K562 (cell line): ENCODE data around the gene CCDC196. TPM values are rescaled to one million over a fixed set of nuclear protein-coding genes. Genes with fewer than 3 reads are reported as not detected.
A peak's percentile ranks its signal among the peaks of the same experiment; 100 is the strongest.

Source experiments
- ATAC-seq: fragments of 200-7000 bp; cut with Tn5 transposase; 3 replicates; pipeline ENCODE4 v1.9.1; 2020; ENCODE audit warnings: moderate library complexity
- BruUV-seq: library from RNA; stranded (reverse); fragments of 400-500 nt; replicated peaks from 2 replicates; lab custom pipeline; 2021; lab: Mats Ljungman, UMichigan
- CTCF ChIA-PET: fragments of 300-600 bp; formaldehyde crosslinking; extraction: SDS; loops from one replicate; lab custom pipeline; 2021; ENCODE audit warnings: low intra/inter-chr PET ratio; lab: Yijun Ruan, JAX
- POLR2A ChIA-PET: fragments of 300-600, 350-650 bp; sonication (Branson Sonifier 250); formaldehyde crosslinking; extraction: SDS; loops from one replicate; lab custom pipeline; 2021; ENCODE audit warnings: antibody characterized with exemption, inconsistent platforms; lab: Yijun Ruan, JAX
- DNase-seq, 4 experiments: peaks; one replicate each; pipeline versions ENCODE4 v3.0.0 to v3.0.0-alpha.2; 2011 to 2018; ENCODE audit warnings: low spot score in 3 of 4, mixed read lengths in 3 of 4; ENCODE audit errors: extremely low read depth in 1 of 4
- FAIRE-seq: peaks from 2 replicates; lab custom pipeline; 2011; peaks lifted over from hg19 to GRCh38; lab: Jason Lieb, UNC
- H2AFZ ChIP-seq: 2 replicates; pipeline ENCODE4 v1.6.0; 2011; ENCODE audit warnings: low read depth, low read length, control low read depth, inconsistent platforms
- H3K27ac ChIP-seq: fragments of 200-600 bp; 3 replicates; pipeline ENCODE4 v1.8.0; 2011; ENCODE audit warnings: low read depth, mild to moderate bottlenecking, control low read depth, inconsistent platforms, low read length, moderate library complexity, mixed read lengths; ENCODE audit errors: extremely low read depth
- H3K27me3 ChIP-seq, 2 experiments: fragments of 300-600 bp in 1 of 2; 2 replicates in 1 of 2; 3 replicates in 1 of 2; pipeline versions ENCODE4 v1.6.0 to v1.8.0; 2011; ENCODE audit warnings: inconsistent platforms in 2 of 2, low read length in 2 of 2, mild to moderate bottlenecking in 1 of 2, mixed read lengths in 1 of 2, moderate library complexity in 1 of 2; ENCODE audit not compliant: control insufficient read depth in 2 of 2, insufficient read depth in 2 of 2
- H3K36me3 ChIP-seq: fragments of 300-600 bp; 3 replicates; pipeline ENCODE4 v1.8.0; 2011; ENCODE audit warnings: mild to moderate bottlenecking, low read length, inconsistent platforms; ENCODE audit not compliant: control insufficient read depth, insufficient read depth
- H3K4me1 ChIP-seq, 2 experiments: fragments of 200-600 bp in 1 of 2; replicated peaks in 1 of 2; 2 replicates in 1 of 2; 3 replicates in 1 of 2; pipeline versions ENCODE4 v1.5.1 to v1.8.0; 2011; ENCODE audit warnings: inconsistent platforms in 2 of 2, low read length in 2 of 2, mild to moderate bottlenecking in 1 of 2, mixed read lengths in 1 of 2, moderate library complexity in 1 of 2; ENCODE audit not compliant: control insufficient read depth in 2 of 2, insufficient read depth in 2 of 2
- H3K4me2 ChIP-seq: 2 replicates; pipeline ENCODE4 v1.6.1; 2011; ENCODE audit warnings: low read length, control low read depth, inconsistent platforms, mixed read lengths; ENCODE audit not compliant: insufficient read depth
- H3K4me3 ChIP-seq: fragments of 200-600 bp; sonication (generic), shearing (Covaris generic); 2 replicates; pipeline ENCODE4 v1.5.1; 2016; ENCODE audit warnings: control low read depth, inconsistent platforms
- H3K79me2 ChIP-seq: fragments of 200-600 bp; 3 replicates; pipeline ENCODE4 v1.8.0; 2011; ENCODE audit warnings: low read length, inconsistent platforms; ENCODE audit not compliant: control insufficient read depth, insufficient read depth
- H3K9ac ChIP-seq, 2 experiments: 2 replicates each; pipeline versions ENCODE4 v1.6.0 to v1.6.1; 2011; ENCODE audit warnings: low read depth in 2 of 2, low read length in 2 of 2, control low read depth in 1 of 2, inconsistent platforms in 1 of 2, mild to moderate bottlenecking in 1 of 2, mixed read lengths in 1 of 2; ENCODE audit not compliant: insufficient read depth in 1 of 2
- H3K9me1 ChIP-seq: one replicate; pipeline ENCODE4 v1.6.0; 2011; ENCODE audit warnings: inconsistent platforms, mild to moderate bottlenecking, low read length, moderate library complexity; ENCODE audit not compliant: control insufficient read depth, insufficient read depth
- H3K9me3 ChIP-seq: replicated peaks from 2 replicates; pipeline ENCODE4 v1.5.1; 2011; ENCODE audit warnings: low read depth, low read length, inconsistent platforms; ENCODE audit not compliant: control insufficient read depth, insufficient read depth
- H4K20me1 ChIP-seq: replicated peaks from 2 replicates; pipeline ENCODE4 v1.6.1; 2011; ENCODE audit warnings: low read length, inconsistent platforms, mixed read lengths; ENCODE audit not compliant: control insufficient read depth, insufficient read depth
- ATF7 ChIP-seq: fragments of 450-650 bp; IDR thresholded peaks from 2 replicates; pipeline ENCODE4 v1.7.1; 2014; ENCODE audit warnings: mild to moderate bottlenecking, moderate library complexity
- CEBPG ChIP-seq, 3 experiments: fragments of 200-800 bp in 1 of 3; sonication (Bioruptor generic) in 1 of 3; sonication (generic) in 1 of 3; formaldehyde crosslinking in 1 of 3; IDR thresholded peaks in 2 of 3; conservative IDR thresholded peaks in 1 of 3; 2 replicates each; pipeline versions ENCODE4 v1.6.1 to v1.8.0; 2016 to 2022; ENCODE audit warnings: missing compliant biosample characterization in 2 of 3, missing genetic modification characterization in 2 of 3, mild to moderate bottlenecking in 1 of 3, missing genetic modification reagents in 1 of 3
- ETS2 ChIP-seq: IDR thresholded peaks from 2 replicates; pipeline ENCODE4 v1.6.1; 2016; ENCODE audit warnings: borderline replicate concordance, missing genetic modification characterization, mild to moderate bottlenecking, moderate library complexity, missing compliant biosample characterization; ENCODE audit not compliant: poor library complexity, severe bottlenecking
- GABPB1 ChIP-seq: sonication (generic); formaldehyde crosslinking; IDR thresholded peaks from 2 replicates; pipeline ENCODE4 v1.8.0; 2022; ENCODE audit warnings: mild to moderate bottlenecking, missing genetic modification reagents
- HLTF ChIP-seq: fragments of 450-650 bp; IDR thresholded peaks from 2 replicates; pipeline ENCODE4 v1.6.1; 2016
- KAT2B ChIP-seq: IDR thresholded peaks from one replicate; pipeline ENCODE4 v1.6.1; 2012; ENCODE audit warnings: low read depth, mild to moderate bottlenecking, control low read depth, inconsistent platforms, low read length, moderate library complexity
- MTA2 ChIP-seq: fragments of 450-650 bp; IDR thresholded peaks from 2 replicates; pipeline ENCODE4 v1.6.1; 2016; ENCODE audit warnings: low read depth
- MYBL2 ChIP-seq, 2 experiments: fragments of 450-650 bp in 1 of 2; sonication (generic) in 1 of 2; formaldehyde crosslinking in 1 of 2; IDR thresholded peaks; 2 replicates each; pipeline versions ENCODE4 v1.6.1 to v1.8.1; 2017 to 2022; ENCODE audit warnings: borderline replicate concordance in 1 of 2, inconsistent platforms in 1 of 2, low read depth in 1 of 2, mild to moderate bottlenecking in 1 of 2, missing genetic modification reagents in 1 of 2, moderate library complexity in 1 of 2
- NR1H2 ChIP-seq: sonication (generic); formaldehyde crosslinking; IDR thresholded peaks from 2 replicates; pipeline ENCODE4 v1.4.0; 2020; ENCODE audit warnings: mild to moderate bottlenecking, missing genetic modification reagents
- RB1 ChIP-seq: fragments of 450-650 bp; IDR thresholded peaks from 2 replicates; pipeline ENCODE4 v1.6.1; 2017; ENCODE audit warnings: low read depth, mild to moderate bottlenecking
- RBBP5 ChIP-seq: fragments of 200-600 bp; sonication (generic); IDR thresholded peaks from 2 replicates; pipeline ENCODE4 v1.6.1; 2012; ENCODE audit warnings: borderline replicate concordance, mild to moderate bottlenecking, low read length, control low read depth, inconsistent platforms; ENCODE audit not compliant: insufficient read depth, poor library complexity, severe bottlenecking
- RBM39 ChIP-seq: fragments of 200-400 bp; formaldehyde crosslinking; optimal IDR thresholded peaks from 2 replicates; pipeline ENCODE3; 2018; ENCODE audit warnings: low read depth, low read length
- SMARCA4 ChIP-seq: fragments of 450-650 bp; IDR thresholded peaks from 2 replicates; pipeline ENCODE4 v1.6.1; 2016
- TAL1 ChIP-seq: fragments of 450-650 bp; IDR thresholded peaks from 2 replicates; pipeline ENCODE4 v1.6.1; 2016; ENCODE audit warnings: mild to moderate bottlenecking
- THRAP3 ChIP-seq: fragments of 450-650 bp; IDR thresholded peaks from 2 replicates; pipeline ENCODE4 v1.6.1; 2016; ENCODE audit warnings: mild to moderate bottlenecking, inconsistent platforms, borderline replicate concordance
- ZNF77 ChIP-seq: fragments of 250-450 bp; sonication (Bioruptor Pico); IDR thresholded peaks from 2 replicates; pipeline ENCODE4 v1.5.0; 2020
- WGBS: fragments of 100-300 bp; shearing (Covaris generic); methylation state at CpG from one replicate; pipeline ENCODE4 v1.1.6; 2016; ENCODE audit warnings: low coverage, mixed read lengths; ENCODE audit not compliant: insufficient coverage; ENCODE audit errors: missing lambda C conversion rate; 5-methylcytosine and 5-hydroxymethylcytosine counted together
- in situ Hi-C: fragments of 300-500 bp; cut with MboI; formaldehyde crosslinking; loops from 4 replicates; pipeline ENCODE4 v1.15.0; 2018; ENCODE audit warnings: inconsistent platforms, mixed read lengths
- intact Hi-C: fragments of 100-400 bp; cut with micrococcal nuclease; formaldehyde crosslinking; loops from 2 replicates; pipeline ENCODE4 v1.14.2; 2022
- polyA plus RNA-seq, 8 experiments: library from polyadenylated mRNA; depleted of rRNA in 4 of 8; stranded (reverse) in 5 of 8; unstranded in 3 of 8; fragments of >200 nt; fragmentation: Nextera tagmentation in 2 of 8; fragmentation: Illumina TruSeq in 1 of 8; extraction: Ambion mirVana in 2 of 8; extraction: Trizol in 1 of 8; gene quantifications; 2 replicates each; pipeline versions ENCODE4 v1.2.1 to v1.2.3, GENCODE V29; 2011 to 2014; ENCODE audit warnings: inconsistent platforms in 1 of 8, missing spikeins in 1 of 8
- total RNA-seq, 7 experiments: library from RNA; depleted of rRNA in 6 of 7; stranded (reverse); fragments of >200 nt in 6 of 7; fragmentation: Illumina TruSeq in 2 of 7; extraction: Trizol in 2 of 7; gene quantifications; 2 replicates each; pipeline versions ENCODE4 v1.2.1 to v1.2.3, GENCODE V29; 2011 to 2021; ENCODE audit warnings: low replicate concordance in 1 of 7
- TF ChIP-seq, protein P1 (sequence below): sonication (generic); formaldehyde crosslinking; IDR thresholded peaks from 2 replicates; pipeline ENCODE4 v1.9.0; 2022; ENCODE audit warnings: mild to moderate bottlenecking, missing genetic modification reagents
- TF ChIP-seq, protein P2 (sequence below): sonication (generic); formaldehyde crosslinking; IDR thresholded peaks from 2 replicates; pipeline ENCODE4 v1.8.0; 2023; ENCODE audit warnings: mild to moderate bottlenecking, missing genetic modification reagents

CCDC196 gene
- total and polyA plus RNA-seq, 9 of the 15 experiments (the other 6 are each of a cell fraction or from before 2014, with no cell fraction given): not detected

DNA sequence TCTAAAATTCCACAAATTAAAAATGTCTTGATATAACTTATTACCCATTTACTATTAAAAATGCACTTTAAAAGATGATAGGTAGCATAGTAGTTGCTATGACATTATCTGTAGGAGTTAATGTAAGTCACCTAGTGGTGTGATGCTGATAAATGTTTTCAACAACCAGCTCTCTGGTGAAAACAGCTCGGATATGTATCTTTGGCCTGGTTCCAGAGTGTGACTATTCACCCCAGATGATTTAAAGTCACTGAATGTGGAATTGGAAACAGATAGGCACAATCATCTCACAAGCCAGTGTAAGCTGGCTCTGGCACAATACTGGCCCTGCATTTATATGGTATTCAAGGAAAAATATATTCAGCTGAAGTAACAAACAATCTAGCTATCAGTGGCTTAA lies 9.2 kb upstream of the CCDC196 start:
- no peak overlapping the region for H3K4me2 ChIP-seq
- peak; percentile 23 for FAIRE-seq
- H4K20me1 ChIP-seq: no peaks in the 10 kb centered on the region
- H3K9me1 ChIP-seq: no peaks in the 10 kb centered on the region
- no peaks in the 10 kb centered on the region for H3K79me2 ChIP-seq
- BruUV-seq: no TSS peak
- 8% methylated on average over 1 of the region's 1 CpG for WGBS
- DNase-seq: peak; percentile 8 to 71 (median 17)
- CTCF ChIA-PET: no interaction called here
- H3K4me1 ChIP-seq: peaks cover 0 to 6% of the 10 kb centered on the region in 2 experiments; a peak in 2 of 5 replicates
- no peak overlapping the region for H3K4me3 ChIP-seq
- ATAC-seq: peak; percentile 54
- no peak overlapping the region for H3K9ac ChIP-seq
- in situ Hi-C loops (loop anchor here (25.0 kb wide), 1 partner anchor 1335 kb away; the partner anchor contains the start of genes RAD51B and ZFYVE26), intact Hi-C loops (no loop called here)
- no peaks in the 10 kb centered on the region for H3K27me3 ChIP-seq
- H3K9me3 ChIP-seq: no peaks in the 10 kb centered on the region
- no peak overlapping the region for H2AFZ ChIP-seq
- H3K36me3 ChIP-seq: no peaks in the 10 kb centered on the region
- POLR2A ChIA-PET: interaction anchor here (0.7 to 1.2 kb wide), 2 partner anchors 22 to 52 kb away, joined by 3 read pairs; no protein-coding TSS in a partner anchor
- no peak overlapping the region for H3K27ac ChIP-seq
- TF ChIP-seq ATF7: 0 out of 2 replicates have a peak, but pooled peaks have one; percentile 12
- TF ChIP-seq MTA2: no peak
- TF ChIP-seq HLTF: no peak
- TF ChIP-seq THRAP3: no peak
- no peak for TF ChIP-seq ZNF77 (CRISPR knock-in tag)
- no peak for TF ChIP-seq KAT2B
- no peak for TF ChIP-seq MYBL2 (IDR thresholded peaks at IDR 0.05; ENCODE audit: low read depth)
- no peak for TF ChIP-seq MYBL2 (CRISPR knock-in tag; IDR thresholded peaks at IDR 0.05; ENCODE audit: borderline replicate concordance)
- no peak for TF ChIP-seq GABPB1 (CRISPR knock-in tag)
- peak; percentile 33; the same call in 1 of the 2 replicates for TF ChIP-seq SMARCA4
- TF ChIP-seq RB1: no peak
- no peak for TF ChIP-seq RBBP5
- TF ChIP-seq CEBPG (CRISPR knock-in tag; IDR thresholded peaks at IDR 0.05): no peak
- no peak for TF ChIP-seq CEBPG (tag; conservative IDR thresholded peaks at IDR 0.05 in 1 of 2, IDR thresholded peaks at IDR 0.05 in 1 of 2)
- TF ChIP-seq, protein P1, sequence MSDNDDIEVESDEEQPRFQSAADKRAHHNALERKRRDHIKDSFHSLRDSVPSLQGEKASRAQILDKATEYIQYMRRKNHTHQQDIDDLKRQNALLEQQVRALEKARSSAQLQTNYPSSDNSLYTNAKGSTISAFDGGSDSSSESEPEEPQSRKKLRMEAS: no peak
- TF ChIP-seq, protein P2, sequence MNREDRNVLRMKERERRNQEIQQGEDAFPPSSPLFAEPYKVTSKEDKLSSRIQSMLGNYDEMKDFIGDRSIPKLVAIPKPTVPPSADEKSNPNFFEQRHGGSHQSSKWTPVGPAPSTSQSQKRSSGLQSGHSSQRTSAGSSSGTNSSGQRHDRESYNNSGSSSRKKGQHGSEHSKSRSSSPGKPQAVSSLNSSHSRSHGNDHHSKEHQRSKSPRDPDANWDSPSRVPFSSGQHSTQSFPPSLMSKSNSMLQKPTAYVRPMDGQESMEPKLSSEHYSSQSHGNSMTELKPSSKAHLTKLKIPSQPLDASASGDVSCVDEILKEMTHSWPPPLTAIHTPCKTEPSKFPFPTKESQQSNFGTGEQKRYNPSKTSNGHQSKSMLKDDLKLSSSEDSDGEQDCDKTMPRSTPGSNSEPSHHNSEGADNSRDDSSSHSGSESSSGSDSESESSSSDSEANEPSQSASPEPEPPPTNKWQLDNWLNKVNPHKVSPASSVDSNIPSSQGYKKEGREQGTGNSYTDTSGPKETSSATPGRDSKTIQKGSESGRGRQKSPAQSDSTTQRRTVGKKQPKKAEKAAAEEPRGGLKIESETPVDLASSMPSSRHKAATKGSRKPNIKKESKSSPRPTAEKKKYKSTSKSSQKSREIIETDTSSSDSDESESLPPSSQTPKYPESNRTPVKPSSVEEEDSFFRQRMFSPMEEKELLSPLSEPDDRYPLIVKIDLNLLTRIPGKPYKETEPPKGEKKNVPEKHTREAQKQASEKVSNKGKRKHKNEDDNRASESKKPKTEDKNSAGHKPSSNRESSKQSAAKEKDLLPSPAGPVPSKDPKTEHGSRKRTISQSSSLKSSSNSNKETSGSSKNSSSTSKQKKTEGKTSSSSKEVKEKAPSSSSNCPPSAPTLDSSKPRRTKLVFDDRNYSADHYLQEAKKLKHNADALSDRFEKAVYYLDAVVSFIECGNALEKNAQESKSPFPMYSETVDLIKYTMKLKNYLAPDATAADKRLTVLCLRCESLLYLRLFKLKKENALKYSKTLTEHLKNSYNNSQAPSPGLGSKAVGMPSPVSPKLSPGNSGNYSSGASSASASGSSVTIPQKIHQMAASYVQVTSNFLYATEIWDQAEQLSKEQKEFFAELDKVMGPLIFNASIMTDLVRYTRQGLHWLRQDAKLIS: no peak
- TF ChIP-seq RBM39: no peak
- no peak for TF ChIP-seq TAL1
- no peak for TF ChIP-seq NR1H2 (CRISPR knock-in tag)
- no peak for TF ChIP-seq ETS2
